ENCODE results near the gene THUMPD2.

Gene THUMPD2

GRCh38 chr2:39735648-39736047 lies 43.4 kb downstream of the THUMPD2 start:
- Histone ChIP-seq H3K36me3 (ENCODE audit: control insufficient read depth, low read length) (peaks cover 51% of the 10 kb centered on the region), H3K27me3 (ENCODE audit: control insufficient read depth, low read length) (no peaks in the 10 kb centered on the region), H3K79me2 (ENCODE audit: control insufficient read depth, low read length) (no peaks in the 10 kb centered on the region), H3K4me2 (ENCODE audit: low read length) (no peak overlapping the region), H3K9me3 (ENCODE audit: control insufficient read depth, insufficient read depth, low read length) (no peaks in the 10 kb centered on the region), H3K4me1 (ENCODE audit: control insufficient read depth, low read length) (no peaks in the 10 kb centered on the region), H3K4me3 (ENCODE audit: low read length) (no peak overlapping the region), H3F3A (ENCODE audit: control insufficient read depth, insufficient read depth) (no peaks in the 10 kb centered on the region), H4K20me1 (ENCODE audit: control insufficient read depth, insufficient read depth, low read depth, low read length) (no peaks in the 10 kb centered on the region; the same call in none of the 2 replicates), H3K27ac (ENCODE audit: low read depth, low read length) (no peak overlapping the region), H3K9me2 (replicated peaks; ENCODE audit: control insufficient read depth, low read length) (no peaks in the 10 kb centered on the region)
- TF ChIP-seq CTCF (IDR thresholded peaks at IDR 0.05; ENCODE audit: low read depth, low read length, poor library complexity, severe bottlenecking) (no peak), EZH2phosphoT487 (IDR thresholded peaks at IDR 0.05; ENCODE audit: borderline replicate concordance, low read length) (no peak)

- Histone ChIP-seq H4K20me1 (ENCODE audit: control insufficient read depth, insufficient read depth, low read depth, low read length) (no peaks in the 10 kb centered on the region; the same call in none of the 2 replicates), H3K4me2 (ENCODE audit: low read length) (no peak overlapping the region), H3K4me1 (ENCODE audit: control insufficient read depth, low read length) (no peaks in the 10 kb centered on the region), H3K27me3 (ENCODE audit: control insufficient read depth, low read length) (no peaks in the 10 kb centered on the region), H3F3A (ENCODE audit: control insufficient read depth, insufficient read depth) (no peaks in the 10 kb centered on the region), H3K36me3 (ENCODE audit: control insufficient read depth, low read length) (peaks cover 40% of the 10 kb centered on the region), H3K27ac (ENCODE audit: low read depth, low read length) (no peak overlapping the region), H3K4me3 (ENCODE audit: low read length) (no peak overlapping the region), H3K9me2 (replicated peaks; ENCODE audit: control insufficient read depth, low read length) (no peaks in the 10 kb centered on the region), H3K79me2 (ENCODE audit: control insufficient read depth, low read length) (no peaks in the 10 kb centered on the region), H3K9me3 (ENCODE audit: control insufficient read depth, insufficient read depth, low read length) (no peaks in the 10 kb centered on the region)
- TF ChIP-seq EZH2phosphoT487 (IDR thresholded peaks at IDR 0.05; ENCODE audit: borderline replicate concordance, low read length) (no peak), CTCF (IDR thresholded peaks at IDR 0.05; ENCODE audit: low read depth, low read length, poor library complexity, severe bottlenecking) (no peak)
Measured at GRCh38 chr2:39734445-39734844, 44.6 kb downstream of the THUMPD2 start.

- Histone ChIP-seq H3K4me1 (ENCODE audit: control insufficient read depth, low read length) (peaks cover 8% of the 10 kb centered on the region), H3K79me2 (ENCODE audit: control insufficient read depth, low read length) (no peaks in the 10 kb centered on the region), H3K36me3 (ENCODE audit: control insufficient read depth, low read length) (peaks cover 31% of the 10 kb centered on the region), H3K9me3 (ENCODE audit: control insufficient read depth, insufficient read depth, low read length) (no peaks in the 10 kb centered on the region), H3K4me2 (ENCODE audit: low read length) (no peak overlapping the region), H3K27ac (ENCODE audit: low read depth, low read length) (no peak overlapping the region), H4K20me1 (ENCODE audit: control insufficient read depth, insufficient read depth, low read depth, low read length) (no peaks in the 10 kb centered on the region; the same call in none of the 2 replicates), H3K4me3 (ENCODE audit: low read length) (no peak overlapping the region), H3K9me2 (replicated peaks; ENCODE audit: control insufficient read depth, low read length) (no peaks in the 10 kb centered on the region), H3F3A (ENCODE audit: control insufficient read depth, insufficient read depth) (no peaks in the 10 kb centered on the region), H3K27me3 (ENCODE audit: control insufficient read depth, low read length) (no peaks in the 10 kb centered on the region)
- TF ChIP-seq EZH2phosphoT487 (IDR thresholded peaks at IDR 0.05; ENCODE audit: borderline replicate concordance, low read length): no peak
- no peak for TF ChIP-seq CTCF (IDR thresholded peaks at IDR 0.05; ENCODE audit: low read depth, low read length, poor library complexity, severe bottlenecking)
Measured at GRCh38 chr2:39733070-39733674, 45.9 kb downstream of the THUMPD2 start.
